Ovary (tissue), 9 donors: ENCODE data around the gene ATRNL1. TPM values are rescaled to one million over a fixed set of nuclear protein-coding genes. Genes with fewer than 3 reads are reported as not detected.

ENCODE experiments used
- DNase-seq, 5 donors: peaks; one replicate each; pipeline ENCODE4 v3.0.0-alpha.2; 2019 to 2020
- H3K27ac ChIP-seq, 2 donors: fragments of 200-600 bp; one replicate each; pipeline versions ENCODE4 v1.5.1 to v1.8.0; 2019 to 2022
- H3K27me3 ChIP-seq: fragments of 200-600 bp; one replicate; pipeline ENCODE4 v1.8.0; 2022
- H3K36me3 ChIP-seq: fragments of 200-600 bp; sonication (generic); one replicate; pipeline ENCODE4 v1.5.1; 2019
- H3K4me1 ChIP-seq: one replicate; pipeline ENCODE4 v1.8.1; 2013; ENCODE audit warnings: mild to moderate bottlenecking, moderate library complexity; ENCODE audit not compliant: insufficient read depth
- H3K4me3 ChIP-seq: fragments of 200-600 bp; sonication (generic); one replicate; pipeline ENCODE4 v1.5.1; 2017
- H3K9me3 ChIP-seq, 2 donors: fragments of 200-600 bp in 1 of 2; sonication (generic) in 1 of 2; one replicate each; pipeline versions ENCODE4 v1.5.1 to v1.8.1; 2013 to 2019; ENCODE audit warnings: mild to moderate bottlenecking in 1 of 2, moderate library complexity in 1 of 2
- EP300 ChIP-seq: sonication (generic); formaldehyde crosslinking; IDR thresholded peaks from one replicate; pipeline ENCODE4 v1.6.1; 2017; ENCODE audit warnings: antibody characterized with exemption
- POLR2A ChIP-seq: fragments of 450-650 bp; IDR thresholded peaks from one replicate; pipeline ENCODE4 v1.6.1; 2017; ENCODE audit warnings: antibody characterized with exemption, mild to moderate bottlenecking, moderate library complexity
- WGBS, 3 donors: extraction: QIAGEN DNeasy Blood & Tissue Kit in 1 of 3; methylation state at CpG; one replicate each; pipeline versions ENCODE4 v1.1.5 to v1.1.7; 2013 to 2017; 5-methylcytosine and 5-hydroxymethylcytosine counted together
- intact Hi-C, 4 donors: fragments of 100-400 bp; cut with DNase I; formaldehyde crosslinking; loops; one replicate each; pipeline versions ENCODE4 v1.11.0 to v1.15.1; 2022 to 2023
- polyA plus RNA-seq, 2 donors: library from polyadenylated mRNA; stranded (reverse); fragments of 200-250 nt in 1 of 2; fragments of 350-450 nt in 1 of 2; fragmentation: Illumina TruSeq in 1 of 2; extraction: RNeasy Lipid Tissue Mini Kit (QIAGEN cat#74804) in 1 of 2; gene quantifications; one replicate each; pipeline ENCODE4 v1.2.3, GENCODE V29; 2013 to 2014
- total RNA-seq, 7 donors: library from RNA; depleted of rRNA in 2 of 7; stranded (reverse); fragments of >200 nt in 2 of 7; fragmentation: NEBNext Ultra II Directional in 3 of 7; extraction: Animal tissue kit (Norgen Biotek cat#: 25700) in 3 of 7; gene quantifications; one replicate each; pipeline versions ENCODE4 v1.1.0 to v1.2.4, GENCODE V29; 2016 to 2023
- TF ChIP-seq, protein P1 (sequence below), 3 donors: fragments of 450-650 bp in 2 of 3; fragments of 200-600 bp in 1 of 3; IDR thresholded peaks; one replicate each; pipeline versions ENCODE4 v1.5.1 to v1.8.0; 2016 to 2022; ENCODE audit warnings: antibody characterized with exemption in 3 of 3, mild to moderate bottlenecking in 1 of 3
- donor health status: DM: no; HTN: no; CAD: no; lungs with moderate emphysema.
- donor health status: DM: no; HTN: no; CAD: no.
- donor health status: Bipolar disorder and iron deficiency.
- donor health status: DM: yes; HTN: yes; CAD: no.
- donor health status: DM: no; HTN: no; CAD: no.
- donor health status: DM: yes; HTN: yes; CAD: no.

ATRNL1 gene
- total and polyA plus RNA-seq, 9 donors: 8.1 to 119 (median 77.8) TPM

- H3K27me3 ChIP-seq: no peaks in the 10 kb centered on the region
- intact Hi-C loops: no loop called here
- DNase-seq: no peak
- H3K9me3 ChIP-seq: no peaks in the 10 kb centered on the region
- H3K27ac ChIP-seq: no peak overlapping the region
- TF ChIP-seq EP300 (no peak), POLR2A (no peak)
- TF ChIP-seq, protein P1, sequence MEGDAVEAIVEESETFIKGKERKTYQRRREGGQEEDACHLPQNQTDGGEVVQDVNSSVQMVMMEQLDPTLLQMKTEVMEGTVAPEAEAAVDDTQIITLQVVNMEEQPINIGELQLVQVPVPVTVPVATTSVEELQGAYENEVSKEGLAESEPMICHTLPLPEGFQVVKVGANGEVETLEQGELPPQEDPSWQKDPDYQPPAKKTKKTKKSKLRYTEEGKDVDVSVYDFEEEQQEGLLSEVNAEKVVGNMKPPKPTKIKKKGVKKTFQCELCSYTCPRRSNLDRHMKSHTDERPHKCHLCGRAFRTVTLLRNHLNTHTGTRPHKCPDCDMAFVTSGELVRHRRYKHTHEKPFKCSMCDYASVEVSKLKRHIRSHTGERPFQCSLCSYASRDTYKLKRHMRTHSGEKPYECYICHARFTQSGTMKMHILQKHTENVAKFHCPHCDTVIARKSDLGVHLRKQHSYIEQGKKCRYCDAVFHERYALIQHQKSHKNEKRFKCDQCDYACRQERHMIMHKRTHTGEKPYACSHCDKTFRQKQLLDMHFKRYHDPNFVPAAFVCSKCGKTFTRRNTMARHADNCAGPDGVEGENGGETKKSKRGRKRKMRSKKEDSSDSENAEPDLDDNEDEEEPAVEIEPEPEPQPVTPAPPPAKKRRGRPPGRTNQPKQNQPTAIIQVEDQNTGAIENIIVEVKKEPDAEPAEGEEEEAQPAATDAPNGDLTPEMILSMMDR (IDR thresholded peaks at IDR 0.05): no peak
- no peak overlapping the region for H3K4me3 ChIP-seq
- WGBS, 3 donors: 94 to 96% (median 95%) methylated on average over 5 of the region's 5 CpGs
- H3K36me3 ChIP-seq: no peaks in the 10 kb centered on the region
- no peaks in the 10 kb centered on the region for H3K4me1 ChIP-seq
Measured at GRCh38 chr10:115964827-115965226, 871.7 kb downstream of the ATRNL1 start.

GRCh38 chr10:115965376-115965775, 872.2 kb downstream of the ATRNL1 start:
- H3K9me3 ChIP-seq: no peaks in the 10 kb centered on the region
- H3K4me1 ChIP-seq: no peaks in the 10 kb centered on the region
- DNase-seq: no peak
- H3K36me3 ChIP-seq: no peaks in the 10 kb centered on the region
- 93 to 94% (median 94%) methylated on average over 7 of the region's 7 CpGs for WGBS, 3 donors
- intact Hi-C loops: no loop called here
- no peak overlapping the region for H3K4me3 ChIP-seq
- no peak overlapping the region for H3K27ac ChIP-seq
- no peaks in the 10 kb centered on the region for H3K27me3 ChIP-seq
- TF ChIP-seq, protein P1 (IDR thresholded peaks at IDR 0.05): no peak
- no peak for TF ChIP-seq POLR2A
- no peak for TF ChIP-seq EP300

DNA sequence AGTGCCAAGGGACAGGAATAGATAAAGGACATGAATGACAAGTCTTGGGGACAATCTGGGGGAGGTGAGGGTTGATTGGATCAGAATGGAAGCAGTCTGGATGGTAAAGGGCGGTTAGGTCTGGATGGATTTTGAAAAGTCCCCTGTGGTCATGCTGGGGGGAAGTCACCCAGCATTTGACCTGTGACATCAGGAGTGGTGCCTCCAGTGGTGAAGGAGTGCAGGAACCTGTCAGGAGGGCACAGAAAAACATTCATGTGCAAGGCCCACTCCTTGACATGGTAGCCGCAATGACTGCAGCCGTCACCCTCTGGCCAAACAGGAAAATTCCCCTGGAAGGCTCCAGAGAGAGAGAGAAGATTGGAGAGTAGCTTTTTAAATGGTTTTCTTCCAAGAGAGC, 875.1 kb downstream of the ATRNL1 start:
- no peak for DNase-seq
- WGBS, 3 donors: 95 to 97% (median 96%) methylated on average over 3 of the region's 3 CpGs

DNA sequence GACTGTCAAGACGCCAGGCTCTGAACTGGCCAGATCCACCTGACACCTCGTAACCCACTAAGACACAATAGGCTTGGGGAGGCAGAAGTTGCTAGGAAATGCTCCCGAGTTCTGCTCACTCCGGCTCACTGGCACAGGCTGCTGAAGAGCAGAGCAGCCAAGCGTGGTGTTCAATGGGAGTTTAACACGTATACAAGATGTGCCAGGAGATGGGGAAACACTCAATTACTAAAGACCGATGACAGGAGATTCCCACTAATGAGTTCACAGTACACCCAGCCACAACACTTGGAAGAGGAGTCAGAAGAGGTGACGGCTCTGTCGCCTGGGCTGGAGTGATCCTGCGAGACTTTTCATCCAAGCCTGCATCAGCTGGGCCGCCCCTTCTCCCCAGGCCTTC, 876.4 kb downstream of the ATRNL1 start:
- no peaks in the 10 kb centered on the region for H3K36me3 ChIP-seq
- TF ChIP-seq POLR2A (no peak), EP300 (no peak)
- TF ChIP-seq, protein P1 (IDR thresholded peaks at IDR 0.05): no peak
- H3K4me3 ChIP-seq: no peak overlapping the region
- H3K27me3 ChIP-seq: no peaks in the 10 kb centered on the region
- no peak overlapping the region for H3K27ac ChIP-seq
- no peaks in the 10 kb centered on the region for H3K4me1 ChIP-seq
- 81 to 89% (median 86%) methylated on average over 11 of the region's 11 CpGs for WGBS, 3 donors
- intact Hi-C loops: no loop called here
- DNase-seq: no peak
- no peaks in the 10 kb centered on the region for H3K9me3 ChIP-seq

More for the DNA sequence above, 875.1 kb downstream of the ATRNL1 start:
- Histone ChIP-seq H3K27me3 (no peaks in the 10 kb centered on the region), H3K9me3 (no peaks in the 10 kb centered on the region), H3K4me3 (no peak overlapping the region), H3K27ac (no peak overlapping the region), H3K4me1 (no peaks in the 10 kb centered on the region), H3K36me3 (no peaks in the 10 kb centered on the region)
- intact Hi-C loops: no loop called here
- TF ChIP-seq, protein P1 (IDR thresholded peaks at IDR 0.05): no peak
- no peak for TF ChIP-seq POLR2A
- TF ChIP-seq EP300: no peak
